GM18511 (cell line): ENCODE results near the gene ENPP6.
"Not testable (repeated sequence)": the region's sequence is repeated elsewhere in the genome, so short reads cannot be mapped to it uniquely, and the experiment has no call there.

ENCODE experiments used
- ATAC-seq: cut with Tn5 transposase; IDR thresholded peaks from one replicate; pipeline ENCODE4 v1.9.1; 2021; ENCODE audit warnings: mild to moderate bottlenecking, moderate library complexity; ENCODE audit not compliant: unreplicated experiment

ENPP6 gene

DNA sequence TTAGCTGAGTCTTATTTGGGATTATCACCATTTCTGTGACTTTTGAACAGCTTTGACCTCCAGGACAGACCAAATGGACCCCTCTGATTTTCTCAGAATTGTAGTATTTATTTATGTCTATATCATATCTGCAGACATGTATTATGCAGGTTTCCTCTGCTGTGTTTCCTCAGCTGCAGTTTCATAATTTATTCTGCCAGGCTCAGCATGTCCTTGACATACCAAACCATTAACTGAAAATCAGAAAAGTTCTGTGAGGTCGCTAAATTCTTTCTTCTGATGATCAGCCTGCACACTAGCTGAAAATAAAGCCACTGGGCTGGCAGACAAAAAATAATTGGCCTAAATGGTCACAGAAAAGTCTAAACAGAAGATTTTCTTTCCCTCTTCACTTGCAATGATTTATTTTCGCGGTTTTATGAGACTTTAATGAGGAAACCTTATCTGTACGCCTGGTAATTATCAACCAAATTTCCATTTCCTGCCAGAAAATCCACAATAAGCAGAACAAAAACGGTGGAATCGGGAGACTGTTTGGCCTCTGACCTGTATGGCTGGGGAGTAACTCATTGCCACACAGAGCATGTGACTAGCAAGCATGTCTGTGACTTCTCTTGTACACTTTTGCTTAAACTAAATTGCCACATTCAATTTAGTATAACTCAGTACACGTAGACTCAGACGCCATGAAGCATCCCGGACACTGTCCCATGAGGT lies 150.9 kb downstream of the ENPP6 start:
- no peak for ATAC-seq

DNA sequence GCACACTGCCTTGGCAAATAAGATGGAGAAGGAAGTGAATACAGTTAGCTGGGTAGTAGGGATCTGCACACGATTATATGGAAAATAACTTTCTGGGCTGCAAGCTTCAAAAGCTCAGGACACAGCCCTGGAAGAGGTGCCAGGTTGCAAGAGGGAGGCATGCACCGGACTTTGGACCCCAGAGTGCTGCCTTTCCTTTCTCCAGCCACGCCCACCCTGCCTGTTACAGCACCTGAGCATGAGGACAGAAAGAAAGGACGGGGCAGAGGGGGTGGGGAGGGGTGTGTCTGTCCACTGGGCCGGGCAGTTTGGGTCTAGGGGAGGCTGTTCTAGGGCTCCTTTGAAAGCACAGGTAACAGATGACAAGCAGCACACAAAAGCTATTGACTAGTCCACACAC lies 152.8 kb downstream of the ENPP6 start:
- no peak for ATAC-seq

DNA sequence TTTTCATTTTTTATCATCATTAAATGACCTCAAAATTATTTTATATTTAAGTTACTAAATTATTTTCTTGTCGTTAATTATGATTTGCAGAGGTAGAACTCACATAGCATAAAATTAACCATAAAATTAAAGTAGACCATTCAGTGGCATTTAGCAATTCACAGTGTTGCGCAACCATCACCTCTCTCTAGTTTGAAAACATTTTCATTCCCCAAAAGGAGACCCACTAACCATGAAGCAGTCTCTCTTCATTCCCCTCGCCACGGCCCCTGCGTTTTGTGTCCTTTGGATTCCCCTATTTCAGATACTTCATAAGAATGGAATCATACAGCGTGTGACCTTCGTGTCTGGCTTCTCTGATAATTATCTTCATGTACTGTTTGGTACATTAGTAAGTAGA lies 154.9 kb downstream of the ENPP6 start:
- no peak for ATAC-seq

DNA sequence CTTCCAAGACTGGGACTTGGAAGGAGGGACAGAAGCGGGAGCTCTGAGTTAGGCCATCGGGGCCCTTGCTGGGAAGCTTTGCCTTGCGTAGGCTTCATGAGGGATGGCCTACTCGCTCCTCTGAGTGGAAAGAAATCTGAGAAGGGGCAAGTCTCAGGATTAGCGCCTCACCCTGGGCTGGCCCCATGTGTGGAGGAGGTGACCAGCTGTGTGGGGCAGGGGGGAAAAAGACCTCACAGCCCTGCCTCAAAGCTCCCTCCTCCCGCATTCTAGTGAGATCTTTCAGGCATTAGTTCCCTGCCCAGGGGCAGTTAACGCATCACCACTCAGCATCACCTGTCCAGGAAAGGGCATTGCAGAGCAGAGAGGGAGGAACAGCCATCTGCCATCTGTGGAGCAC lies 156.1 kb downstream of the ENPP6 start:
- ATAC-seq, result no peak

DNA sequence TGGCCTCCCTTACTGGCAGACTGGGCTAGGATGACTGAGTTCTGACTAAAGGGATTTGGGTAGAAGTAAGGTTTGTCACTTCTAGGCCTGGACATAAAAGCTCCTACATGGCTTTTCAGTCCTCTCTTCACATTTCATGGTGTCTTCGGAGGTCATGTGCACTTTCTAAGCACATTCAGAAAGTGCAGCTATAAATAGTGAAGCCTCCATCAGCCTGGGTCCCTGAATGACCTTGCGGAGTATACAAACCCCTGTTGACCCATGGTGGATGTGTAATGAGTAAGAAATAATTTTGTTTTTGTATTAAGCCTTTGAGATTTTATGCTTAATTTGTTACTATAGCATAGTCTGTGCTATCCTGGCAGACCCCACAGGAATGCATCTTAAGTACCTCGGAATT lies 158.6 kb downstream of the ENPP6 start:
- ATAC-seq, result no peak

DNA sequence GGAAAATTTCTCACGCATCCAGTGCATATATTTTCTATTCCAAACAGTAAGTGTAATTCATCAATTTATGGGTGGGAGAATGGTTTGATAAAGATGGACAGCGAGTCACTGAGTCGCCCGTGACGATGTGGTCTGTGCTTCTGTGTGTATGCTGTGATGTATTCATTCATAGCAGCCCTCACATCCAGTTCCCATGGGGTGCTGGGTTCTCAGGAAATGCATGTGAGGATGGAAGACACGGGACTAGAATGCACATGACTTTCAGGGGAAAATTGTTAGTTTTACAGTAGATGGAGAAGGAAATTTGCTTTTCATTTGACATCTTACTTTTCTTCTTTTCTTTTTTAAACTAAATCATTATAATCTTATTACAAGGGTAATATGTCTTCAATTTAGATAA lies 159.6 kb downstream of the ENPP6 start:
- ATAC-seq, result no peak

DNA sequence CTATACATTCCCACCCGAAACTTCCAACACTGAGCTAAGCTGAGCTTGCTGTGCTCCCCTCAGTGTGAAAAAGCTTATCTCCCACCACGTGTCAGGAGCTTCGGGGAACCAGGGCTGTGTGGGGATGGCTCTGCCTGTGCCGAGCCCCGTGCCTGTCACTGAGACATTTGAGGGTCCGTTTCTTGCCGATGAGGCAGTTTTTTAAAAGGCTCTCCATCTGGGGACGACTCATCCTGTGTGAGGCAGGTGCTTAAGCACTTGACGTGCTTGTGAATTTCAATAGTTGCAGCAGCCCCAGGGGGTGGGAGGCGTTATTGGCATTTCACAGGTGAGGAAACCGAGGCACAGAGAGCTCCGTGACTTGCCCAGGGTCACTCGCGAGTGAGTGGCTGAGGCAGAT lies 160.8 kb downstream of the ENPP6 start:
- ATAC-seq, result no peak

DNA sequence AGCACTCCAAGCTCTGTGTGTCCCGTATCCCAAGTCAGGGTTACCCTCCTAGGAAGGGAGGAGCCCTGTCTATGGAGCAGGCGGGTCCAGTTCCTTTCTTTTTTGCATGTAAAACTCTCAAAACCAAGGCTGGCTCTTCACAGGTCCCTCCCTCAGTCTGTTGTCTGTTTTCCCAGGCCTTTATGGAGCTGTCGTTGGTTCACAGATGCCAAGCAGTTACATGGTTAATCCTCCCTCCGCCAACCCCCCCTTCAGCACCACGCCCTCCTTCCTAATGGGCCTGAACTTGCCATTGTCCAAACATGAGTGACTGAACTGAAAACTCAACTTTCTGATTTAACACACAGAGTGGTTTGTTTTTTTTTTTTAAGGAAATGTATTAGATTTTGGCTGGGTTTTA lies 164.2 kb downstream of the ENPP6 start:
- ATAC-seq, result no peak

DNA sequence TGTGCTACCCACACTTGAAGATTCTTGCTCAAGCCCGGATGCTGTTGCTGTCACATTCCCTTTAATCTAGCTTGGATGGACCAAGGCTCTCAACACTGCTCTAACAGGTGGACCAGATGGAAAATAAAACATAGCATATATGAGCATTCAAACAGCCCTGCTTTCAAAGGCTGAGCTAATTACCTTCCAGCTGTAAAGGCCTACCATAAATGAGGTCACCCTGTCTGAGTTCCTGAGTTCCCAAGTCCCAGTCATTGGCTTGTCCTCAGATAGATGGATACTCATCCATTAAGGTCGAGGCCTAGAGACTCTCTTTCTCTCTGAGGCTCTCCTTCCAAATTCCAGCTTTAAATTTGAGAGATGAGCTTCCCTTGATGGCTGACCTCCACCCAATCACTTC lies 165.1 kb downstream of the ENPP6 start:
- no peak for ATAC-seq

DNA sequence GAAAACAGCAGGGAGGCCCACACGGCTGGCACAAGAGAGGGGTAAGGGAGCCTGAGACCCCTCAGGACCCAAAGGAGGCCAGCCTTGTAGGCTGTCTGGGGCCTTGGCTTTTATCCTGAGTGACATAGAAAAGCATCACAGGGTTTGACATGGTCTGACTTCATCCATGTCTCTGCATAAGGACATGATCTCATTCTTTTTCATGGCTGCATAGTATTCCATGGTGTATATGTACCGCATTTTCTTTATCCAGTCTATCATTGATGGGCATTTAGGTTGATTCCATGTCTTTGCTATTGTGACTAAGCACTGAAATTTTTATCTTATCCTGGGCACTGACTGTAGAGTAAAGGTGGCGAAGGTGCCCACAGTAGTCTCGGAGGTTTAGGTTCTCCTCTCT lies 166.4 kb downstream of the ENPP6 start:
- ATAC-seq, result not testable (repeated sequence)

DNA sequence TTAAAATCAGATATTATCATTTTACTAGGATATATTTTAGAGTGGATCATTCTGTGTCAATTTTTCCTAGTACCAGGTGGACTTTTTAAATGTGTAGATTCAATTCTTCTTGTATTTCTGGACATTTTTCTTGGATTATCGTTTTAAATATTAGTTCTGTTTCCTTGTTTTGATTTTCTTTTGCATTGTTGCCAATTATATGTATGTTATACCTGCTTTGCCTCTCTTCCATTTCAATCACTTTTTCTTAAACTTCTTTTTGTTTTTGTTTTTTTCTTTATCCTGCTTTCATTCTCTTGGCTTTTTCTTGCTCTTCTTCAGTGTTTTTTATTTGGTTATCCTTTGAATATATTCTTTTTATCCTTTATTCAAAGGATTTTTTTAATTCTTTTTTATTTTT lies 171.5 kb downstream of the ENPP6 start:
- no peak for ATAC-seq

DNA sequence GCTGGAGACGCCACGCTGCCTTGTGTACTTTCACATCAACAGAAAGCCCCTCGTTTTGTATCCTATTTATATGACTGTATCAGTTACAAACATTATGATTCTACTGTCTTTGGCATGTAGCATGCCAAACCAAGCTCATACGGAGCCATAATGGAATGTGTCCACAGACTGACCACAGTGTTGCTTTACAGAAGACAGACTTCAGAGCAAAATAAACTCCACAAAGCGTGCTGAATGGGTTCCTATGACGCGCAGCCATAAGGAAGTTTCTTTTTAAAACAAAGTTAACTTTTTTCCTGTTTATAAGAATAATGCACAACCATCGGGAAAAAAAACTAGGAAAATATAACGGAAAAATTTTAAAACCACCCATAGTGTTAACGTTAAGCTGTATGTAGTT lies 176.5 kb downstream of the ENPP6 start:
- ATAC-seq, result no peak

DNA sequence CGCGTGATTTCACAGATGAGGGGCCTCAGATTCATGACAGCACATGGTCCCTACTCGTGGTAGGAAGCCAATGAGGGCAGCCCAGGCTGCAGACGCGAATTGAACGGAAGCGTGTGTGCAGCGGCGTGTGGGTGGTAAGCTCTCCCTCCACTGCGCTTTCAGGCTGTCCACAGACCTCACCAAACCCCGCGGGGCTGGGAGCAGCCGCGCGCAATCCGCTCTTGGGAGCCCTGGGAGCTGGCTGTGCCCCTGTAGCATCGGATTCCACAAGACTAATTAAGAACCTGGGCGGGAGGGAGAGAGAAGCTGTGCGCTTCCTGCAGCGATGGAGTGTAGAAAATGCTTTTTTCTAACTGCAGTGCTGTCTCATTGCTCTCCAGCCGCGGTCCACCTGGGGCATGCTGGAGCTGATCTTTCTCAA lies 177.7 kb downstream of the ENPP6 start:
- ATAC-seq, result no peak
